Esophagus (tissue), 2 donors: ENCODE measurements around the gene HEATR3. TPM values are rescaled to one million over a fixed set of nuclear protein-coding genes. Genes with fewer than 3 reads are reported as not detected.

Experiments used
- H3K27ac ChIP-seq, 2 donors: one replicate each; pipeline ENCODE4 v1.5.1; 2013; ENCODE audit warnings: low read depth in 2 of 2, mild to moderate bottlenecking in 2 of 2, inconsistent platforms in 1 of 2, low read length in 1 of 2, moderate library complexity in 1 of 2
- H3K27me3 ChIP-seq, 2 donors: one replicate each; pipeline ENCODE4 v1.6.1; 2013; ENCODE audit warnings: low read length in 2 of 2, control low read depth in 1 of 2, mild to moderate bottlenecking in 1 of 2; ENCODE audit not compliant: insufficient read depth in 2 of 2, control insufficient read depth in 1 of 2
- H3K36me3 ChIP-seq, 2 donors: one replicate each; pipeline ENCODE4 v1.6.1; 2013; ENCODE audit warnings: low read length in 1 of 2; ENCODE audit not compliant: control insufficient read depth in 2 of 2, insufficient read depth in 2 of 2
- H3K4me1 ChIP-seq, 2 donors: one replicate each; pipeline ENCODE4 v1.6.1; 2013; ENCODE audit warnings: low read length in 1 of 2; ENCODE audit not compliant: control insufficient read depth in 2 of 2, insufficient read depth in 2 of 2
- H3K4me3 ChIP-seq, 2 donors: one replicate each; pipeline ENCODE4 v1.5.1; 2013; ENCODE audit warnings: low read length in 2 of 2, mild to moderate bottlenecking in 2 of 2, low read depth in 1 of 2, moderate library complexity in 1 of 2
- H3K9me3 ChIP-seq, 2 donors: one replicate each; pipeline ENCODE4 v1.6.1; 2013; ENCODE audit warnings: mild to moderate bottlenecking in 2 of 2, low read depth in 1 of 2, low read length in 1 of 2, moderate library complexity in 1 of 2; ENCODE audit not compliant: control insufficient read depth in 2 of 2, insufficient read depth in 1 of 2
- WGBS, 2 donors: extraction: QIAGEN DNeasy Blood & Tissue Kit; methylation state at CpG; one replicate each; pipeline ENCODE4 v1.1.7; 2013; 5-methylcytosine and 5-hydroxymethylcytosine counted together
- polyA plus RNA-seq, 2 donors: library from polyadenylated mRNA; stranded (reverse); fragments of 200-250 nt; gene quantifications; one replicate each; pipeline ENCODE4 v1.2.3, GENCODE V29; 2013
- donor health status: healthy with polysubstance abuse.
- donor health status: Bipolar disorder and iron deficiency.

Gene HEATR3
- polyA plus RNA-seq, 2 donors = 3.9 to 6.3 TPM

DNA sequence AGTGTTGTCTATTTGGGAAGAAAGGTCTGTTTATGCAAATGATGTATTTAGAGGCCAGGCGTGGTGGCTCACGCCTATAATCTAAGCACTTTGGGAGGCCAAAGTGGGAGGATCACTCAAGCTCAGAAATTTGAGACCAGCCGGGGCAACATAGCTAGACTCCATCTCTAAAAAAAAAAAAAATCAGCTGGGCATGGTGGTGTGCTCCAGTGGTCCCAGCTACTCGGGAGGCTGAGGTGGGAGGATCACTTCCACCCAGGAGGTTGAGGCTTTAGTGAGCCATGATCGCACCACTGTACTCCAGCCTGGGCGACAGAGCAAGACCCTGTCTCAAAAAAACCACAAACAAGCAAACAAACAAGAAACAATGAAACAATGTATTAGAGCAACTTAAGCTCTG is 18.9 kb upstream of the HEATR3 start:
- Histone ChIP-seq H3K4me3 (no peak overlapping the region), H3K4me1 (no peaks in the 10 kb centered on the region), H3K27ac (no peak overlapping the region), H3K36me3 (no peaks in the 10 kb centered on the region), H3K9me3 (no peaks in the 10 kb centered on the region), H3K27me3 (no peaks in the 10 kb centered on the region)
- 80 to 89% methylated on average over 6 of the region's 6 CpGs for WGBS, 2 donors

DNA sequence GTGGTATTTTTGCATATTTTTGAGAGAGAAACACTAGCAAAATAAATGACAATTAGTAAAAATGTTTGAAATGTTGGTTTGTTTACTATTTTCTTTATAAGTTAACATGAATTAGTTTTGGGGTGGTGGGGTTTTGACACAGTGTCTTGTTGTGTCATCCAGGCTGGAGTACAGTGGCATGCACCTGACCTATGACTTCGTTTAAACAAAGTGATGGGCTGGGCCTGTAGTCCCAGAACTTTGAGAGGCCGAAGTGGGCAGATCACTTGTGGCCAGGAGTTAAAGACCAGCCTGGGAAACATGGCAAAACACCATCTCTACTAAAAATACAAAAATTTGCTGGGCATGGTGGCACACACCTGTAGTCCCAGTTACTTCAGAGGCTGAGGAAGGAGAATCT is 17.9 kb upstream of the HEATR3 start:
- Histone ChIP-seq H3K27ac (no peak overlapping the region), H3K9me3 (no peaks in the 10 kb centered on the region), H3K36me3 (no peaks in the 10 kb centered on the region), H3K4me3 (no peak overlapping the region), H3K4me1 (no peaks in the 10 kb centered on the region), H3K27me3 (no peaks in the 10 kb centered on the region)
- WGBS, 2 donors = 76 to 80% methylated on average over 2 of the region's 2 CpGs

DNA sequence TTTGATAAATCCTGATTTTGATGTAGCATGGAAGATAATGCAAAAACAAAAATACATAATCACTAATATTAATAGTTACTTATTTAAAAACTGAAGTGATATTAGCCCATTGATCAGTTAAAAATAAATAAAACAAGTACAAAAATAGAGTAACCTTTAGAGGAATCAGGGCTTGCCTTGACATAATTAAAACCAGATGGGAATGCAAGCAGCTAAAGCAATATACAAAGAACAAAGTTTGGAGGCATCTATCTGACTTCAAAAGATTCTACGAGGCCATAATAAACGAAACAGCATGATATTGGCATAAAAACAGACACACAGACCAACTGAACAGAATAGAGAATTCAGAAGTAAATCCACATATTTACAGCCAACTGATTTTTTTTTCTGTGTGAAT is 15.0 kb upstream of the HEATR3 start:
- no peaks in the 10 kb centered on the region for H3K9me3 ChIP-seq
- H3K27me3 ChIP-seq = no peaks in the 10 kb centered on the region
- no peak overlapping the region for H3K4me3 ChIP-seq
- H3K27ac ChIP-seq = no peak overlapping the region
- no peaks in the 10 kb centered on the region for H3K4me1 ChIP-seq
- 51 to 66% methylated on average over 2 of the region's 2 CpGs for WGBS, 2 donors
- no peaks in the 10 kb centered on the region for H3K36me3 ChIP-seq

DNA sequence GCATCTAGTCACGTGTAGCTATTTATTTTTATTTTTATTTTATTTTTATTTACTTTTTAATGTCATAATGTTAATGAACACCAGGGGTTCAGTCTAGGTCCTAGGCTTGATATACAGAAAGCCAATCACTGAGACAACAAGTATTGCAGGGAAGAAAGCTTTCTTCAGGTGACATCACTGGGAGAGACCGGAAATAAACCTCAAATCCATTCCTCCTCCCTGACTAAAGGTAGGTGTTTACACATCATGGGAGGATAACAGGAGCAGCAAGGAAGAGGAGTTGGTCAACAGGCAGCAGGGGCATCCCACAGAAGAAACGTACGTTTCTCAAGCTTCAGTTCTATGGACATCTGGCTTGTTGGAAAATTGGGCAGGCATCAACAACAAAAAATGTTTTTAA is 9.5 kb upstream of the HEATR3 start:
- H3K27ac ChIP-seq = no peak overlapping the region
- peaks cover 0 to 3% of the 10 kb centered on the region in 2 donors for H3K4me1 ChIP-seq
- no peaks in the 10 kb centered on the region for H3K27me3 ChIP-seq
- no peaks in the 10 kb centered on the region for H3K36me3 ChIP-seq
- no peaks in the 10 kb centered on the region for H3K9me3 ChIP-seq
- H3K4me3 ChIP-seq = no peak overlapping the region
- 90 to 92% methylated on average over 4 of the region's 4 CpGs for WGBS, 2 donors

DNA sequence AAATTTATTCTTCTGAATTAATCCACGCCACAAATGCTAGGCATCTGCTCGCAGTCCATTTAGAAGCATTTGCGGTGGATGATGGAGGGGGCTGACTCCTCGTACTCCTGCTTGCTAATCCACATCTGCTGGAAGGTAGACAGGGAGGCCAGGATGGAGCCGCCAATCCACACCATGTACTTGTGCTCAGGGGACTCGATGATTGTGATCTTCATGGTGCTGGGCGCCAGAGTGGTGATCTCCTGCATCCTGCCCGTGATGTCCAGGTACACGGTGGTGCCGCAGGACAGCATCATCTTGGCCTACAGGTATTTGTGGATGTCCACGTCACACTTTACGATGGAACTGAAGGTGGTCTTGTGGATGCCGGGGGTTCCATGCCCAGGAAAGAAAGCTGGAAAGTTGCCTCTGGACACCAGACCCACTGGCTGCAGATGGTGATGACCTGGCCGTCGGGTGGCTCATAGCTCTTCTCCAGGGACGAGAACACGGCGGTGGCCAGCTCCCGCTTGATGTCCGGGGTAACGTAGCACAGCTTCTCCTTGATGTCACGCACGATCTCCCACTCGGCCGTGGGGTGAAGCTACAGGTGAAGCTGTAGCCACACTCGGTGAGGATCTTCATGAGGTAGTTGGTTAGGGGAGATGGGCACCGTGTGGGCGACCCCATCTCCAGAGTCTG is 7.5 kb upstream of the HEATR3 start:
- Histone ChIP-seq H3K9me3 (no peaks in the 10 kb centered on the region), H3K27me3 (no peaks in the 10 kb centered on the region), H3K4me1 (peaks cover 0 to 3% of the 10 kb centered on the region in 2 donors), H3K36me3 (no peaks in the 10 kb centered on the region), H3K27ac (no peak overlapping the region), H3K4me3 (no peak overlapping the region)
- 93 to 95% methylated on average over 28 of the region's 28 CpGs for WGBS, 2 donors

DNA sequence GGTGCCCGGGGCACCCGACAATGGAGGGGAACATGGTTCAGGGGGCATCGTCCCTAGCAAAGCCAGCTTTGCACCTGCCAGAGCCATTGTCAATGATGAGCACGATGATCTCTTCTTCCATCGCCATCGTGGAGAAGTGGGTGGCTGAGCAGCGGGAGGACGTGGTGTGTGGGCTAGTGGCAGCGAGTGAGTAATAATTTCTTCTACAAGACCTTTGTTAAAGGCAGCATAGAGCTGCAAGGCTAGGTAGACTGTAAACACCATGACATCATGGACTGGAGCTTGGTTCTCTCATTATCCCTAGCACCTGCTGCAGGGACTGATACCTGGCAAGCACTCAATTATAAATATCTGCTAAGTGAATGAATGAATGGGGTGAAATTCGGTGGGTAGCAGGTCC is 6.7 kb upstream of the HEATR3 start:
- 80 to 85% methylated on average over 10 of the region's 10 CpGs for WGBS, 2 donors
- H3K4me3 ChIP-seq = no peak overlapping the region
- H3K9me3 ChIP-seq = no peaks in the 10 kb centered on the region
- H3K27ac ChIP-seq = no peak overlapping the region
- H3K27me3 ChIP-seq = no peaks in the 10 kb centered on the region
- peaks cover 0 to 3% of the 10 kb centered on the region in 2 donors for H3K4me1 ChIP-seq
- H3K36me3 ChIP-seq = no peaks in the 10 kb centered on the region

DNA sequence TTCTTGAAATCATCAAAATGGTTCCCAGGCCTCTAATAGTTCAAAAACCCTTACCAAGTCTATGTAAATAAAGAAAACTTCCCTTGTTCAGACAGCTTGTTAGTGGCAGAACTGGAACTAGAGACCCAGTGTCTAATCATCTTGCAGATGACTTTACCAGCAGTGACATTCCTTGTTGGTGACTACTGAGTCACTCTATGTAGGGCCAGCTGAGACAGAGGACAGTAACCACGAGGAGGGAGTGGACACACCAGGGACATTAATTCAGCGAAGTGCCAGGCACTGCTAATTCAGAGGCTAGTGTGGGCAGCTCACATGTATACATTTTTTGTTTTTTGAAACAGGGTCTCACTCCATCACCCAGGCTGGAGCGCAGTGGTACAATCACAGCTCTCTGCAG is 6.1 kb upstream of the HEATR3 start:
- no peaks in the 10 kb centered on the region for H3K9me3 ChIP-seq
- no peak overlapping the region for H3K27ac ChIP-seq
- H3K27me3 ChIP-seq = no peaks in the 10 kb centered on the region
- WGBS, 2 donors = 64 to 66% methylated on average over 3 of the region's 3 CpGs
- H3K4me3 ChIP-seq = no peak overlapping the region
- H3K4me1 ChIP-seq = peaks cover 0 to 3% of the 10 kb centered on the region in 2 donors
- H3K36me3 ChIP-seq = no peaks in the 10 kb centered on the region

DNA sequence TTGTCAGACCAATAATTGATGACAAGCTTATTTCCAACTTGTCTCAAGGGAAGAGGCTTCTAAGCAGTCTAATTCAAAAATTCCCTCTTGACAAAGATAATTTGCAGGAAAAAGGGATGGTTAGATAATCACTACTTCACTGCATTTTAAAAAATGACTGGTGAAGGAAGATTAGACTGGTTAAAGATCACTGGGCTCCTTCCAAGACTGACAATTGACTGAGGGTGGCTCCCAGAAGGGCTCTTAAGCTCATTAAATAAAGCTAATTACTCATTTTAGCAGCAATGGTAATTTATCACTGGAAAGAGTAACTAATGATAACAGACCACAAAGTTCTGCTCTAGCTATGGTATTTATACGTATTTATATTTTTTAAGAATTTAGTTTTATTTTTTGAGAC is 4.4 kb upstream of the HEATR3 start:
- Histone ChIP-seq H3K27ac (no peak overlapping the region), H3K36me3 (no peaks in the 10 kb centered on the region), H3K4me3 (no peak overlapping the region), H3K9me3 (no peaks in the 10 kb centered on the region), H3K27me3 (no peaks in the 10 kb centered on the region), H3K4me1 (peaks cover 0 to 3% of the 10 kb centered on the region in 2 donors)
- WGBS, 2 donors = 39 to 69% methylated on average over 1 of the region's 1 CpG

DNA sequence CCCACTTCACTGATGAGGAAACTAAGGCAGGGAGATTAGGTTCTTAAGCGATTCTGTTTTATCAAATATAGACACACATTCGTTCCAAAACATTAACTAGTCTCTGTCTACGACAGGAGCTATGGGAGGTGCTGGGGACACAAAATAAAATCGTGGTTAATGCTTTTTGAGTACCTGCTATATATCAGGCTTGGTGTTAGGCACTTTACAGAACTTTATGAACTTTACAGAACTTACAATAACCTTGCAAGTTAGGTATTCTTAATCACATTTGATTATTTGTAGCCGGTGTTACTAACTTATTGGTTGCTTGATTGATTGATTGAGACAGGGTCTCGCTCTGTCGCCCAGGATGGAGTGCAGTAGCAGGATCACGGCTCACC is 538 bp upstream of the HEATR3 start:
- Histone ChIP-seq H3K27ac (peak overlapping the region in 1 of 2 donors; percentile 43), H3K27me3 (no peaks in the 10 kb centered on the region), H3K36me3 (no peaks in the 10 kb centered on the region), H3K4me1 (peaks cover 0 to 5% of the 10 kb centered on the region in 2 donors), H3K9me3 (no peaks in the 10 kb centered on the region), H3K4me3 (peak overlapping the region in 1 of 2 donors; percentile 82)
- 85% methylated on average over 8 of the region's 8 CpGs for WGBS, 2 donors
